GM12891 (cell line): ENCODE results near the gene PLPPR1.

ENCODE experiments used
- DNase-seq: peaks from one replicate; pipeline ENCODE4 v3.0.0; 2011; ENCODE audit warnings: low spot score; ENCODE audit not compliant: insufficient read length
- FAIRE-seq: peaks from 2 replicates; lab custom pipeline; 2011; peaks lifted over from hg19 to GRCh38; lab: Jason Lieb, UNC
- PAX5 ChIP-seq: IDR thresholded peaks from 2 replicates; pipeline ENCODE4 v1.6.1; 2011; ENCODE audit warnings: low read length, moderate library complexity, mild to moderate bottlenecking; ENCODE audit not compliant: insufficient read depth, severe bottlenecking
- POLR2A ChIP-seq: IDR thresholded peaks from 2 replicates; pipeline ENCODE4 v1.6.1; 2011; ENCODE audit warnings: low read depth, low read length, control low read depth
- POLR2AphosphoS5 ChIP-seq: IDR thresholded peaks from 2 replicates; pipeline ENCODE4 v1.6.1; 2011; ENCODE audit warnings: low read depth, low read length, control low read depth
- POU2F2 ChIP-seq: IDR thresholded peaks from 2 replicates; pipeline ENCODE4 v1.6.1; 2011; ENCODE audit warnings: low read depth, mild to moderate bottlenecking, control low read depth, low read length, moderate library complexity
- SPI1 ChIP-seq: IDR thresholded peaks from 2 replicates; pipeline ENCODE4 v1.6.1; 2011; ENCODE audit warnings: low read depth, low read length, control low read depth
- TAF1 ChIP-seq: IDR thresholded peaks from 2 replicates; pipeline ENCODE4 v1.6.1; 2011; ENCODE audit warnings: low read depth, low read length, control low read depth

PLPPR1 gene

DNA sequence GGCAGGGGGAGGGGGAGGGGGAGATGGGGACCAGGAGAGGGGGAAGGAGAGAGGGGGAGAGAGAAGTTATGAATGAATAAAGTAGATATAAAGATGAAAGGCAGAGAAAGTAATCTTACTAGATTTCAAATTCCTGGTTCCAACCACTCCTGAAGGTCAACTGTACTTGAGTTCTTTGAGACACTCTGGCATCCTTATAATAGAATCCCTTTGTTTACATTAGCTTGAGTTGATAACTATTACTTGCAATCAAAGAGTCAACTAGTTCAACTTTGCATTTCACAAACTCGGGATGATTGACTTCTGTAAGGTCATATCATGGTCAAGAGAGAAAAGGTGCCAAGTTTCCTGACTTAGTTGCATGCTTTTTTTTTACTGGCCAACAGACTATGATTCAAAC lies 314.1 kb downstream of the PLPPR1 start:
- DNase-seq (no peak), FAIRE-seq (no peak)
- TF ChIP-seq POLR2AphosphoS5 (no peak), PAX5 (no peak), POLR2A (no peak), POU2F2 (no peak), TAF1 (no peak), SPI1 (no peak)

DNA sequence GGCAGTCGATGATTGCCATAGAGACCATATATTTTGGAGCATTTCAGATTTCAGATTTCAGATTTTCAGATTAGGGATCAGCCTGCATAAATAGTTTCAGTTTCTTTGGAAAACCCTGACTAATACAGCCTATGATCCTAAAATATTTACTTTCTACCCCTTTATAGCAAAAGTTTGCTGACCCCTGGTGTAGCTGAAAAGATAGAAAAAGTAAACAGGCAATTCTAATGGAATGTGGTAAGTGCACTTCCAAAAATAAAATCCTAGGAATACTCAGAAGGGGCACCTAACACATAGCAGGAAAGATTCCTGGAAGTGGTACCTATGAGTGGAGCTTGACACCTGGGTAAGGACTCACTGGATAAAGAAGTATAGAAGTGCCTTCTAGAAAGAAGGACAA lies 321.8 kb downstream of the PLPPR1 start:
- DNase-seq = no peak
- FAIRE-seq = no peak
- TF ChIP-seq TAF1 (no peak), SPI1 (no peak), PAX5 (no peak), POU2F2 (no peak), POLR2AphosphoS5 (no peak), POLR2A (no peak)

DNA sequence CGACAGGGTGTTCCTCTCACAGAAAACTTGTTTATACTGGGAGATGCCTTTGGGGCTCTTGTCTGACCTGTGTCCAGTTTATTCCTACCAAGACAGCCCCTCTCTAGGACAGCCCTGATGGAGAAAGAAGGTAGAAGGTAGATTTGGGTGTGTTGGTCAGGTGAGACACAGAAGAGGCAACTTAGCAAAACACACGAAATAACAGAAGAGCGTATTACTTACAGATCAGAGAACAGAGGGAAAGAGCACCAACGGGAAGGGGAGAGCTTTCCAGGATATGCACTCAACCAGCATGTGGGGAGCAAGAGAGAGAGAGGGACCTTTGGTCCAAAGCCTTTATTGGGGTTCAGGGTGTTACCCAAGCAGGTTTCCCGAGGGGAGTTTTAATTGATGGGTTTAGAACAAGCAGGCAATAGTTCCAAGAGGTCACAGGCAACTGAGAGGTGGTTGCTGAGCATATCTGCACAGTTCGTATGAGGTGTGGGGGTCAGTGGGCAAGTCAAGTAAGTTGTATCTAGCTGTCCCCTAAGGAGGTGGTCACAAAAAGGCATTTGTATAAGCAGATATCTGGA lies 324.5 kb downstream of the PLPPR1 start:
- DNase-seq (no peak), FAIRE-seq (no peak)
- TF ChIP-seq POU2F2 (no peak), POLR2AphosphoS5 (no peak), POLR2A (no peak), SPI1 (no peak), PAX5 (no peak), TAF1 (no peak)

DNA sequence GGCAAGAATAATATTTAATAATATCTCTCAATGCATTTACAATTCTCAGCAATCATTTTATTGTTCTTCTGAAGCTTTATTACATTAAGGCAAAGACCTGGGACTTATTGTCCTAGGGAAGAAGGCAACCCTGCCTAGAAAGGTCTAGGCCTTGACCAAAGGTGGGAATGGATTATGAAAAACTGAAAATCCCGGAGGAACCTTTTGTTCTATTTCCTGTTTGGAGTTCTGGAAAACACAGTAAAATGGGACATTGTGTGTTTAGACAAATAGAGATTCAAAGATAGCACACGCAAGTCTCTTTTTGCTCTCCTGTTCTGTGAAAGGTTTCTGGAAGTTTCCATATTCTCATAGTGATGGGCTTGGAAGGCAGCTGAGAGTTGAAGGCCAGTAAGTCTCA lies 325.2 kb downstream of the PLPPR1 start:
- TF ChIP-seq TAF1 = no peak
- TF ChIP-seq PAX5 = no peak
- no peak for TF ChIP-seq POLR2AphosphoS5
- TF ChIP-seq POU2F2 = no peak
- no peak for TF ChIP-seq SPI1
- TF ChIP-seq POLR2A = no peak
- DNase-seq (no peak), FAIRE-seq (no peak)

DNA sequence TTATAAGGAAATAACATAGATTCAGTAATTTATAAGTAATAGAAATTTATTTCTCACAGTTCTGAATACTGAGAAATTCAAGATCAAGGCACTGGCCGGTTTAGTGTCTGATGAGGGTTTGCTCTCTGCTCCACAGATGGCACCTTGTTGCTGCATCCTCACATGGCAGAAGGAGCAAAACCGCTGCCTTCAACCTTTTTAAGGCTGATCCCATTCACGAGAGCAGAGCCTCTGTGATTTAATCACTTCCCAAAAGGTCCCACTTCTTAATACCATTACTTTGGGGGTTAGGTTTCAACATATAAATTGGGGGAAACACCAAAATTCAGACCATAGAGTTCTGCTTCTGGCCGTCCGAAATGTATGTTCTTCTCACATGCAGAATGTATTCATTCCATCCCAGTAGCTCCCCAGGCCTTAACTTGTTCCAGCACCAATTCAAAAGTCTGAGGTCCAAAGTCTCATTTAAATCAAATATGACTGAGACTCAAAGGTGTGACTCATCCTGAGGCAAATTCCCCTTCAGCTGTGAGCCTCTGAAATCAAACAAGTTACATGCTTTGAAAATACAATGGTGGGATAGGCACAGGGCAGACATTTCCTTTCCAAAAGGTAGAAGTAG lies 325.7 kb downstream of the PLPPR1 start:
- no peak for TF ChIP-seq TAF1
- no peak for TF ChIP-seq PAX5
- TF ChIP-seq POLR2AphosphoS5 = no peak
- TF ChIP-seq POLR2A = no peak
- TF ChIP-seq POU2F2 = no peak
- TF ChIP-seq SPI1 = no peak
- FAIRE-seq = no peak

DNA sequence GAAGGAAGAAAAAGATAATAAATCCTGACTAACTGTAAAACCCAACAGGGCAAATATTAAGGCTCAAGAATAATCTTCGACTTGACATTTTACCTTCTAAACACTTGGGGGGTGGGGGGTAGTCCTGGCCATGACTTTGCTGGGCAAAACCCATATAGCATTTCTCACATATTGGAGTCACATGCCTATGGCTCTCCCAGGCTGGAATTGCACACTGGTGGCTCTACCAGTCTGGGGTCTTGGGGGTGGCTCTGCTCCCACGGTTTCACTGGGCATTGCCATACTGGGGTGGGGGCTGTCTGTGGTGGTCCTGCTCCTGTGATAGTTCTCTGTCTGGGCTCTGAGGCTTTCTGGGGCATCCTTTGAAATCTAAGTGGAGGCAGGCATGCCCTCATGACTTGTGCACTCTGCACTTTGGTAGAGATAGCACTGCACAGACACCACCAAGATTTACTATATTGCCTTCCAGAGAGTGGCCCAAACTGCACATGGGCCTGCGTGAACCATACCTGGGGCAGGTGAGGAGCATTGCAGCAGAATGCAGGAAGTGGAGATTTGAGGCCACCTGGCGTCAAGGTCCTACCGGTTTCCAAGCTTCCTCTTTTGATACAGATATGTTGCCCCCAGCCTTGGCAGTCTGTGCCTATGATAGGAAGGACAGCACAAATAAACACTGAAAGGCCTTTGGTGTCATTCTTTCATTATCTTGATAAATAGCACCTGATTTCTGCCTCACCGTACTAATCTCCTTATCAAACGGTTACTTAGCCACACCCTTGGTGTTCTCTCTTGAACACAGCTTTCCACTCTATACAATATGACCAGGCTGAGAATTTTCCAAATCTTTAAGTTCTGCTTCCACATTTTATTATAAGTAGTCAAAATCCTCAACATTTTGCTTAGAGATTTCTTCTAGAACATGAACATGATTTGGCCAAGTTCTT lies 326.5 kb downstream of the PLPPR1 start:
- TF ChIP-seq POLR2A = no peak
- TF ChIP-seq POU2F2 = no peak
- TF ChIP-seq TAF1 = no peak
- no peak for TF ChIP-seq PAX5
- TF ChIP-seq SPI1 = no peak
- TF ChIP-seq POLR2AphosphoS5 = no peak
- FAIRE-seq (no peak), DNase-seq (no peak)

More for the DNA sequence above, 325.7 kb downstream of the PLPPR1 start:
- DNase-seq = no peak

DNA sequence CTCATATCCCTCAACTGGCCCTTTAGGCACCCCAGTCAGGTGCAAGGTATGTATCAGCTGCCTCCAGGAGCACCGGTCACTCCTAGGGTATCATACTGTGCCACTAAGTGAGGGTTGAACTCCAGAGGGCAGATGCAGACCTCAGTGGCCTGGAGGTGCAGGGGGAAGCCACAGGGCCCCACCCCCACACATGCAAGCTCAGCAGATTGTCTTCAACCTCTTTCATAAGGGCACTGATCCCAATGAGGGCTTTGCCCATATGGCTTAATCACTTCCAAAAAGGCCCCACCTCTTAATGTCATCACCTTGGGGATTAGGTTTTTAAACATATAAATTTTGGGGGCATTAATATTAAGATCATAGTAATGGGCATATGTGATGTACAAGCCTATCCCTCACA lies 328.1 kb downstream of the PLPPR1 start:
- FAIRE-seq = no peak
- DNase-seq = no peak
- no peak for TF ChIP-seq SPI1
- no peak for TF ChIP-seq PAX5
- no peak for TF ChIP-seq POLR2A
- TF ChIP-seq POLR2AphosphoS5 = no peak
- TF ChIP-seq POU2F2 = no peak
- no peak for TF ChIP-seq TAF1

DNA sequence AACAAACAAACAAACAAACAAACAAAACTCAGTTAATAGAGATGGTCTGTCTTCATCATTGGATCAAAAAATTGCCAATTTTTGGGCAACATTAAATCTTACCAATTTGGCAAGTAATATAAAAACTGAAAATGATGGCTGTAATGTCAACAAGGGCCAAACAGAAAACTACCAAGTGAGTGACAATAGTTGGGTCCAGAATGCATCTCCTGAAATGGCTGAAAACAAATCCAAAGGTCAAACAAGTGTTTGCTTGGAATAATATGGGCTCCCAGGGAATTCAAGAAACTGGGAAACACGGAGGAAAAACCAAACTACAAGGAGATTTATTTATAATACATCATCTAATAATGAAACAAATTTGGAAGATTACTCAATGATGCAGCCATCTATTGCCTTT lies 331.2 kb downstream of the PLPPR1 start:
- TF ChIP-seq TAF1 (no peak), POU2F2 (no peak), POLR2AphosphoS5 (no peak), SPI1 (no peak), PAX5 (no peak), POLR2A (no peak)
- no peak for FAIRE-seq
- DNase-seq = no peak

DNA sequence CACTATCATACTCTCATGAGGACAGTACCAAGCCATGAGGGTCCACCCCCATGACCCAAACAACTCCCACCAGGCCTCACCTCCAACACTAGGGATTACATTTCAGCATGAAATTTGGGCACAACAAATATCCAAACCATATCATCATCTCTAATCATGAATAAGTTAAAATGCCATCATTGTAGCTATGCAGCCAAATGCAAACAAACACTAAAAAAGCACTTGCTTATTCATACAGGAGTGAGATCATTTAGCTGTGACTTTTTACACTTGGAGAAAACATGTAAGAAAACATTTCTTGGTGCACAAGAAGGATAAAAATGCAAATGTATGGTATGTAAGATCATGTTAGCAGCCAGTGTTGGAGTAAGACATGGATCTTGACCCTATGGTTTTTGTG lies 332.1 kb downstream of the PLPPR1 start:
- FAIRE-seq = no peak

More for the DNA sequence above, 332.1 kb downstream of the PLPPR1 start:
- TF ChIP-seq SPI1 (no peak), TAF1 (no peak), POLR2AphosphoS5 (no peak), POU2F2 (no peak), POLR2A (no peak)
- no peak for DNase-seq
